K562 (cell line): ENCODE results near the gene NAXE.

Source experiments
- EZH2 ChIP-seq: IDR thresholded peaks from 2 replicates; pipeline ENCODE4 v1.6.1; 2012; ENCODE audit warnings: low read depth, mild to moderate bottlenecking, inconsistent platforms, low read length, borderline replicate concordance
- FOXA1 ChIP-seq: fragments of 450-650 bp; IDR thresholded peaks from 2 replicates; pipeline ENCODE4 v1.6.1; 2016; ENCODE audit warnings: mild to moderate bottlenecking, borderline replicate concordance
- JUN ChIP-seq, 2 experiments: sonication (generic) in 1 of 2; formaldehyde crosslinking in 1 of 2; IDR thresholded peaks; 2 replicates each; pipeline versions ENCODE4 v1.6.1 to v1.8.0; 2012 to 2022; ENCODE audit warnings: borderline replicate concordance in 2 of 2, mild to moderate bottlenecking in 2 of 2, improper control_type of control experiment in 1 of 2, low read depth in 1 of 2, low read length in 1 of 2, missing genetic modification reagents in 1 of 2
- MEF2A ChIP-seq: IDR thresholded peaks from 2 replicates; pipeline ENCODE4 v1.6.1; 2011; ENCODE audit warnings: low read depth, mild to moderate bottlenecking, low read length, moderate library complexity; ENCODE audit not compliant: control insufficient read depth
- RFX5 ChIP-seq: IDR thresholded peaks from 2 replicates; pipeline ENCODE4 v1.6.1; 2011; ENCODE audit warnings: low read depth, mild to moderate bottlenecking, improper control_type of control experiment, low read length
- TAF1 ChIP-seq: IDR thresholded peaks from 2 replicates; pipeline ENCODE4 v1.6.1; 2011; ENCODE audit warnings: mild to moderate bottlenecking, low read length, moderate library complexity; ENCODE audit not compliant: insufficient read depth, control insufficient read depth, severe bottlenecking; ENCODE audit errors: extremely low read depth
- ZNF133 ChIP-seq: fragments of 250-450 bp; sonication (Bioruptor Pico); IDR thresholded peaks from 2 replicates; pipeline ENCODE4 v1.4.0; 2020; ENCODE audit warnings: mild to moderate bottlenecking
- TF ChIP-seq, protein P1 (sequence below): conservative IDR thresholded peaks from 2 replicates; pipeline ENCODE4 v1.6.1; 2011; ENCODE audit warnings: low read depth, mild to moderate bottlenecking, low read length; ENCODE audit not compliant: control insufficient read depth
- TF ChIP-seq, protein P2 (sequence below), 3 experiments: IDR thresholded peaks in 2 of 3; conservative IDR thresholded peaks in 1 of 3; 2 replicates each; pipeline ENCODE4 v1.5.1; 2011 to 2012; ENCODE audit warnings: low read length in 3 of 3, mild to moderate bottlenecking in 3 of 3, control low read depth in 2 of 3, improper control_type of control experiment in 1 of 3, inconsistent platforms in 1 of 3, low read depth in 1 of 3, mixed read lengths in 1 of 3, moderate library complexity in 1 of 3; ENCODE audit not compliant: insufficient read depth in 2 of 3
- TF ChIP-seq, protein P3 (sequence below): fragments of 450-650 bp; formaldehyde crosslinking; IDR thresholded peaks from 2 replicates; pipeline ENCODE4 v1.4.0; 2022; ENCODE audit warnings: missing genetic modification characterization

DNA sequence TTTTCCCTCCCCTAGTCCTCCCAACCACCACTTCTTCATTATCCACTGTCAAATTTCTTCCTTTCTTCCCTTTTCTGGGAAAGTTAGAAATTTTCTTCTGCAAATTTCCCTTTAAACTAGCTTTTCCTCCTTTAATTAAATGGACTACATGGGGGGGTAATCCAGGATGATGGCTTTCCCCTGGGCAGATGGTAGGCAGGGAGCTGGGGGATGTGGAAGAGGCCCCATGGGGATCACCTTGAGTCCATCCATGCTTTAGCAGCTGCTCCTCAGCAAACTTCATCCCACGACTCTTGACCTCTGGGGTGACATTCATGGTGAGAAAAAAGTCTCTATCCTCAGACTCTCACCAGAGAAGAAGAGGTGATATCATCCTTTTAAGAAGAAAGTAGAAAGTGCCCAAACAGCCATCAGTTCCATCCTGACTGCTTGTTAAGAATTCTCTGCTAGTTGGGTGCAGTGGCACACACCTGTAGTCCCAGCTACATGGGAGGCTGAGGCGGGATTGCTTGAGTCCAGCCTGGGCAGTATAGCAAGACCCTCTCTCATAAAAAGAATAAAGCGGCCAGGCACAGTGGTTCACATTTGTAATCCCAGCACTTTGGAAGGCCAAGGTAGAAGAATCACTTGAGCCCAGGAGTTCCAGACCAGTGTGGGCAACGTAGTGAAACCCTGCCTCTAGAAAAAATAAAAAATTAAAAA is 7.3 kb downstream of the NAXE start:
- TF ChIP-seq RFX5 (no peak), FOXA1 (no peak), MEF2A (no peak), EZH2 (no peak), JUN (IDR thresholded peaks at IDR 0.05; ENCODE audit: borderline replicate concordance, low read depth, low read length) (no peak), JUN (CRISPR knock-in tag; IDR thresholded peaks at IDR 0.05; ENCODE audit: borderline replicate concordance) (no peak), ZNF133 (CRISPR knock-in tag) (no peak), TAF1 (no peak)
- TF ChIP-seq, protein P1, sequence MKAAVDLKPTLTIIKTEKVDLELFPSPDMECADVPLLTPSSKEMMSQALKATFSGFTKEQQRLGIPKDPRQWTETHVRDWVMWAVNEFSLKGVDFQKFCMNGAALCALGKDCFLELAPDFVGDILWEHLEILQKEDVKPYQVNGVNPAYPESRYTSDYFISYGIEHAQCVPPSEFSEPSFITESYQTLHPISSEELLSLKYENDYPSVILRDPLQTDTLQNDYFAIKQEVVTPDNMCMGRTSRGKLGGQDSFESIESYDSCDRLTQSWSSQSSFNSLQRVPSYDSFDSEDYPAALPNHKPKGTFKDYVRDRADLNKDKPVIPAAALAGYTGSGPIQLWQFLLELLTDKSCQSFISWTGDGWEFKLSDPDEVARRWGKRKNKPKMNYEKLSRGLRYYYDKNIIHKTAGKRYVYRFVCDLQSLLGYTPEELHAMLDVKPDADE, result no peak
- TF ChIP-seq, protein P2, sequence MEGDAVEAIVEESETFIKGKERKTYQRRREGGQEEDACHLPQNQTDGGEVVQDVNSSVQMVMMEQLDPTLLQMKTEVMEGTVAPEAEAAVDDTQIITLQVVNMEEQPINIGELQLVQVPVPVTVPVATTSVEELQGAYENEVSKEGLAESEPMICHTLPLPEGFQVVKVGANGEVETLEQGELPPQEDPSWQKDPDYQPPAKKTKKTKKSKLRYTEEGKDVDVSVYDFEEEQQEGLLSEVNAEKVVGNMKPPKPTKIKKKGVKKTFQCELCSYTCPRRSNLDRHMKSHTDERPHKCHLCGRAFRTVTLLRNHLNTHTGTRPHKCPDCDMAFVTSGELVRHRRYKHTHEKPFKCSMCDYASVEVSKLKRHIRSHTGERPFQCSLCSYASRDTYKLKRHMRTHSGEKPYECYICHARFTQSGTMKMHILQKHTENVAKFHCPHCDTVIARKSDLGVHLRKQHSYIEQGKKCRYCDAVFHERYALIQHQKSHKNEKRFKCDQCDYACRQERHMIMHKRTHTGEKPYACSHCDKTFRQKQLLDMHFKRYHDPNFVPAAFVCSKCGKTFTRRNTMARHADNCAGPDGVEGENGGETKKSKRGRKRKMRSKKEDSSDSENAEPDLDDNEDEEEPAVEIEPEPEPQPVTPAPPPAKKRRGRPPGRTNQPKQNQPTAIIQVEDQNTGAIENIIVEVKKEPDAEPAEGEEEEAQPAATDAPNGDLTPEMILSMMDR (IDR thresholded peaks at IDR 0.05 in 2 of 3, conservative IDR thresholded peaks at IDR 0.05 in 1 of 3; ENCODE audit: insufficient read depth in 2 of 3, low read depth in 1 of 3, low read length in 3 of 3), result no peak
- TF ChIP-seq, protein P3, sequence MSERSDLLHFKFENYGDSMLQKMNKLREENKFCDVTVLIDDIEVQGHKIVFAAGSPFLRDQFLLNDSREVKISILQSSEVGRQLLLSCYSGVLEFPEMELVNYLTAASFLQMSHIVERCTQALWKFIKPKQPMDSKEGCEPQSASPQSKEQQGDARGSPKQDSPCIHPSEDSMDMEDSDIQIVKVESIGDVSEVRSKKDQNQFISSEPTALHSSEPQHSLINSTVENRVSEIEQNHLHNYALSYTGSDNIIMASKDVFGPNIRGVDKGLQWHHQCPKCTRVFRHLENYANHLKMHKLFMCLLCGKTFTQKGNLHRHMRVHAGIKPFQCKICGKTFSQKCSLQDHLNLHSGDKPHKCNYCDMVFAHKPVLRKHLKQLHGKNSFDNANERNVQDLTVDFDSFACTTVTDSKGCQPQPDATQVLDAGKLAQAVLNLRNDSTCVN, result no peak
